GM18870 (cell line): ENCODE results near the gene NACAD.
"Not testable (repeated sequence)": the region's sequence is repeated elsewhere in the genome, so short reads cannot be mapped to it uniquely, and the experiment has no call there.

ENCODE experiments used
- ATAC-seq: cut with Tn5 transposase; IDR thresholded peaks from one replicate; pipeline ENCODE4 v1.9.1; 2021; ENCODE audit warnings: moderate library complexity; ENCODE audit not compliant: unreplicated experiment

Gene NACAD

DNA sequence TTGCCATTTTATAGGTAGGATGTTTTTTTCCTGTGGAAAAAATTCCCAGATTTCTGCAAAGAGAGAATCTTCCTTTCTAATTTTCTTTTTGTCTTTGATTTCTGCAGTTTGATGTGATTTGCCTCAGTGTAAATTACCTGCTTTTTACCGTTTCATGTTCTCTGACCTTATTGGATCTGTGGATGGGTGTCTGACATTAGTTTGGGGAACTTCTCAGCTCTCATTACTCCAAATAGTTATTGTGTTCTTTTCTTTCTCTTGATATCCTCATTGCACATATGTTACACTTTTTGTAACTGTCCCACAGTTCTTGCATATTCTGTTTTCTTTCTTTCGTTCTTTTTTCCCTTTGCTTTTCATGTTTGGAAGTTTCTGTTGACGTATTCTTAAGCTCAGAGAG lies 28.5 kb downstream of the NACAD start:
- ATAC-seq: no peak

DNA sequence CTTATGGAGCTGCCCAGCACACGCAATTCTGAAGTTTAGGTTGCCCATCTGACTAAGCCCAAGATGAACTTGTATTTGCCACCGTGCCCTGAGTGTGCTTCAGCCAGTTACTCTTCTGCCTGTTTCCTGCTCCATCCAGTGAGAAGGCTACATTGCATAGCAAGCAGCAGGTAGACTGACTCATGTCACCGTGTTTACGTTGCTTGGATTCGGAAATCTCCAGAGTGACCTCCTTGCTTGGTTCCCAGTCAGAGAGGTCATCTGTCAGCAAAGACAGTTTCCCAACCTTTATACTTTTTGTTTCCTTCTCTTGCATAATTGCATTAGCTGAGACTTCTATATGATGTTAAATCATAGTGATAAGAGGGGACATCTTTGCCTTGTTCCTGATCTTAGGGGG lies 30.9 kb downstream of the NACAD start:
- no peak for ATAC-seq

DNA sequence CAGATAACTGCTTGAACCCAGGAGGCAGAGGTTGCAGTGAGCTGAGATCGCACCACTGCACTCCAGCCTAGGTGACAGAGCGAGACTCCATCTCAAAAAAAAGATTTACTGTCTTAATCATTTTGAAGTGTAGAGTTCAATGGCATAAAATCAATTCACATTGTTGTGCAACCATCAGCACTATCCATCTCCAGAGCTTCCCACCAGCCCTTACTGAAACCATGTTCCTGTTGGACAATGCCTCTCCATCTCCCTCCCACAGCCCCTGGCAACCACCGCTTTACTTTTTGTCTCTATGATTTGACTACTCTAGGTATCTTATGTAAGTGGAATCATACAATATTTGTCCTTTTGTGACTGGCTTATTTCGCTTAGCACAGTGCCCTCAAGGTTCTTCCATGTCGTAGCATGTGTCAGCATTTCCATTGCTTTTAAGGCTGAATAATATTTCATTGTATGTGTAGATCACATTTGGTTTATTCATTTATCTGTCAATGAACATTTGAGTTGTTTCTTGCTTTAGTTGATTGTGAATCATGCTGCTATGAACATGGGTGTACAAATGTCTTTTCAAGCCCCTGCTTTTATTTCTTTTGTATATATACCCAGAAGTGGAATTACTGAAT lies 33.1 kb downstream of the NACAD start:
- no peak for ATAC-seq

DNA sequence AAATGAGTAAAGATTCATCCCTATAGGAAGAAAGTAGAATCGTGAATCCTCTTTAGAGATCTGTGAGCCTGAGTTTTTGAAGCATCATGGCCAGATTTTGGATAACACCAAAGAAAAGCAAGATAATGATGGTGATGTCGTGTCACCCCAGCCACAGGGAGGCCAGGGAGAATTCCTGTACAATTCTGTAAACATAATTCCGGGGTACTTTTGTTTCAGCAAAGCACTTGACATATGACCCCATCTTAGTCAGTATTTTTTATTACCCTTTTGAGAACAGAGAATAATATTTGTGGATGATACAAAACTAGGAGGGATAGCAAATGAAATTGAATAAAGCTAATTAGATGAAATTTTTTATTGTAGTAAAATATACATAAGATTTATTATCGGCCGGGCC lies 33.8 kb downstream of the NACAD start:
- no peak for ATAC-seq

DNA sequence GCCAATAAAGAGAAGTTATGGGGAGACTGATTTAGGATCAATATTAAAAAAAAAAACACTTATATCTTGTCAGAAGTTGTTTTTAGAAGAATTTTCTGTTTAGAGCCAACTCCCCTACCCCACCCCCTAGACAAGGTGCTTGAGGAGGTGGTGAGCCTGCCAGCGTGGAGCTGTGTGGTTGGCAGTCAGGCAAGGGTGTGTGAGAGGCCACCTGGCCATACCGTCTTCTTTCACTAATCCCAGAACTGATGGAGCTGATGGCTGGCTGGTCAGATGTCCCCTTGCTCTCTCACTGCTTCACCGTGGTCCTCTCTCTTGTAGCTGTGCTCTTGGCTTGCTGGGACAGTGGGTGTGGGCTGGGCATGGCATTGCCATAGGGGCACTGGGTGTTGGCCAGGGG lies 34.3 kb downstream of the NACAD start:
- ATAC-seq: no peak

GRCh38 chr7:45053941-45054340 lies 34.8 kb downstream of the NACAD start:
- ATAC-seq: no peak

GRCh38 chr7:45053401-45053800 lies 35.4 kb downstream of the NACAD start:
- ATAC-seq: no peak

DNA sequence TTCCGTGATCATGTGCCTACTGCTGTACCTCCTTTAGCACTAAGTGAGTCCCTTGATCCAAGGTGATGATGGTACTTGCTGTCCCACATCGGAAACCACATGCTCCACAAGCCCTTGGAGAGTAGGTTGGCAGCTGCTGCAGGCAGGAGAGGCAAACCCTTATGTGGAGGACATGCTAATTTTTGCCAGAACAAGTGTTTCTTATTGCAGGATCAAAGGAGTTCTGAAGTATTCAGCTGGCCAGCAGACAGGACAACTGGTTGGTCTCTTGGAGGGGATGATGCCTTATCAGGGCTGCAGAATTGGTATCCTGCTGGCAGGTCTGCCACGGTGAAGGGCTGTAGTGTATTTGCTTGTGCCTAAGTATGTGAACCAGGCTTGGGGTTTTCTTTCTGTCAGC lies 36.8 kb downstream of the NACAD start:
- no peak for ATAC-seq

DNA sequence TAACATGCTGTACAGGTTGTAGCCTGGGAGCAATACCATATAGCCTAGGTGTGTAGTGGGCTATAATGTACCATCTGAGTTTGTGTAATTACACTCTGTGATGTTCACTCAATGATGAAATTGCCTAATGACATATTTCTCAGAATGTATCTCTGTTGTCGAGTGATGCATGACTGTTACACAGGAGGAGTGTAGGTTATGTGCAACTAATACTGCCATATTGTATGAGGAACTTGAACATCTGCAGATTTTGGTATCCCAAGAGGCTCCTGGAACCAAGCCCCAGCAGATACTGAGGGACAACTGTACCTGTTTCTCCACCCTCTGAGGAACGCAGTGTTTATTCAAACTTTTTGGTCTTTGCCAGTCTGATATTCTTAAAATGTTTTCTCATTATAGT lies 38.6 kb downstream of the NACAD start:
- ATAC-seq: no peak

DNA sequence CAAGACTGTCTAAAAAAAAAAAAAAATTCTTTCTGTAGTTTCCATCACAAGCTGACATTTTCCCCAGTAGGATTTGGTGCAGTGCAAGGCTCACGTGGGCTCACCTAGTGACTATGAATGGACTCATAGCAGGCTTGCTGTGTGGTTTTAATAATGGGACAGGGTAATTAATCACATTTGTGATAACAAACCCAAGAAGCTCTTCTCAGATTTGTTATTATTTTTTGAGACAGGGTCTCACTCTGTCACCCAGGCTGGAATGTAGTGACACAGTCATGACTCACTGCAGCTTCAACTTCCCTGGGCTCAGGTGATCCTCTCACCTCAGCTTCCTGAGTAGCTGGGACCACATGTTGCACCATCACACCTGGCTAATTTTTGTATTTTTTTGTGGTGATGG lies 40.0 kb downstream of the NACAD start:
- no peak for ATAC-seq

DNA sequence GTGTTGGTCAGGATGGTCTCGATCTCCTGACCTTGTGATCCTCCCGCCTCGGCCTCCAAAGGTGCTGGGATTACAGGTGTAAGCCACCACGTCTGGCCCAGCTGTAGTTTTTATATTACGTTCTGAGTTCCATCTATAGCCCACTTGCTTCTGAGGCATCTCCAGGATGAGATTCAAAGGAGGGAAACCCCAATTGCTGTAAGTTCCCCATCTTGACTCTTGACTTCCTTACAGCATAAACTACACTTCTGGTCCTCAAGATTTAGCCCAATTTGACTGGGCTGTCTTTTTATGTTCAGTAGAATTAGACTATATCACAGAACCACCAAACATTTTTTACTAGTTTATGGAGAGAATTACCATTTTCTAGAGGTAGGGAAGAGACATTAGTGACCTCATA lies 44.4 kb downstream of the NACAD start:
- no peak for ATAC-seq

GRCh38 chr7:45039106-45039505 lies 49.7 kb downstream of the NACAD start:
- ATAC-seq: no peak

GRCh38 chr7:45037876-45038275 lies 50.9 kb downstream of the NACAD start:
- no peak for ATAC-seq

GRCh38 chr7:45036796-45037195 lies 52.0 kb downstream of the NACAD start:
- no peak for ATAC-seq

DNA sequence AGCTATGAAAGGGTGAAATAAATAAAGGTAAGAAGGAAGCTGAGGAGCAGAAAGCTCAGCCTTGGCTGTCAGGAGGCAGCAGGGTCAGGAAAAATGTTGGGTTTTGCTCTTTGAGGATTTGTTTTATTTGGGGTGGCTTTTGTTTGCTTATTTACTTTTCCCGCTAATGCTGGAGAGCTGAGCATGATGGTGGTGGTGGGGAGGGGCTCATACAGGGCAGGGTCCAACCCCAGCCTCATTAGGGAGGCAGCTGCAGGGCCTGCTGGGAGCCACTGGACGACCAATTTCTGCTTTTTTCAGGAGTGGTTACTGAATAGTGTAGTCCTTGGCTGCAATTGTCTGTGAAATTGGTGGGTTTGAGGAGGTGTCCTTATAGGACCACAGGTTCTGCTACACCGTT lies 52.5 kb downstream of the NACAD start:
- ATAC-seq: no peak

GRCh38 chr7:45035893-45036292 lies 52.9 kb downstream of the NACAD start:
- no peak for ATAC-seq

- ATAC-seq: no peak
Measured at GRCh38 chr7:45035371-45035770, 53.4 kb downstream of the NACAD start.

GRCh38 chr7:45034710-45035109 lies 54.1 kb downstream of the NACAD start:
- ATAC-seq: not testable (repeated sequence)

- ATAC-seq: no peak
Measured at GRCh38 chr7:45033931-45034290, 54.9 kb downstream of the NACAD start.

DNA sequence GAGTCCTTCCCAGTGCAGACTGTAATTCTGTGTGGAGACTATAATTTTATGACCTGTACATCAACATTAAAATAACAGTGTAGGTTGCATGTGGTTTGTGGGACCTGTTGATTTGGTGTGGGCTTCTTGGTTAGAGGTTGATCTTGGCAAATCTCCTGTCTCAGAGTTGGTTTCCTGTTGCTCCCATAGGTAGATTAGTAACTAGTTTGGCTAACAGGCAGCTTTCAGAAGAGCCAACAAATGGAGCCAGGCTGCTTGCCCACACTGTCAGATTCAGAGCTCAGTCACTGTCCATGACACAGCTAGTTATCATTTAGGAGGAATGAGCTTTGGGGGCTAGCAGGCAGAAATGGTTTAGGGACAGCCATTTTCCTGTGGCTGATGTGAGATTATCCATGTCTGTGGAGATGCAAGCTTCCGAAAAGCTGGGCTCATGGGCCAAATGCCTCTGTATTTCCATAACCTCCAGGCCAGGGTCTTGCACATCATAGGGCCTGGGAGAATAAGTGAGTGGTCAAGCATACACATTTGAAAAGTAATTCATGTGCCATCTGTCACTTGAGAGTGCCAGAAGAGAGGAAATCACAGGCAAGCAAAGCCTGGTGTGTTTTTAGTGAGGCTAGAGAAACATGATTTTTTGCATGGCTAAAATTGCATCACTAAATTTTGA lies 55.4 kb downstream of the NACAD start:
- ATAC-seq: no peak

- no peak for ATAC-seq
Measured at GRCh38 chr7:45032421-45032820, 56.3 kb downstream of the NACAD start.

GRCh38 chr7:45031829-45032228 lies 56.9 kb downstream of the NACAD start:
- no peak for ATAC-seq
